GM12878 (cell line): ENCODE results near the gene MCC. TPM values are rescaled to one million over a fixed set of nuclear protein-coding genes. Genes with fewer than 3 reads are reported as not detected.

Experiments used
- ATAC-seq: fragments of 200-7000 bp; cut with Tn5 transposase; 3 replicates; pipeline ENCODE4 v1.9.1; 2020; ENCODE audit warnings: mild to moderate bottlenecking, moderate library complexity
- BruUV-seq: library from RNA; stranded (reverse); fragments of 400-500 nt; replicated peaks from 2 replicates; lab custom pipeline; 2021; lab: Mats Ljungman, UMichigan
- CTCF ChIA-PET: fragments of 300-600 bp; sonication (Branson Sonifier 250); formaldehyde crosslinking; extraction: SDS; loops from one replicate; lab custom pipeline; 2021; ENCODE audit warnings: inconsistent platforms; lab: Yijun Ruan, JAX
- POLR2A ChIA-PET: fragments of 350-600 bp; formaldehyde crosslinking; extraction: SDS; loops from one replicate; lab custom pipeline; 2021; ENCODE audit warnings: inconsistent platforms; lab: Charles Lee
- RAD21 ChIA-PET: fragments of 300-600 bp; sonication (Branson Sonifier 250); formaldehyde crosslinking; loops from one replicate; lab custom pipeline; 2023; ENCODE audit warnings: antibody characterized with exemption; ENCODE audit not compliant: unreplicated experiment; lab: Charles Lee
- SMC1A ChIA-PET: fragments of 300-600 bp; sonication (Branson Sonifier 250); formaldehyde crosslinking; loops from one replicate; lab custom pipeline; 2023; ENCODE audit not compliant: unreplicated experiment, uncharacterized antibody; lab: Charles Lee
- DNase-seq: peaks from one replicate; pipeline ENCODE4 v3.0.0-alpha.2; 2011; ENCODE audit warnings: low read depth, low spot score
- FAIRE-seq: peaks from 3 replicates; lab custom pipeline; 2011; peaks lifted over from hg19 to GRCh38; lab: Jason Lieb, UNC
- H2AFZ ChIP-seq: 2 replicates; pipeline ENCODE4 v1.6.0; 2011; ENCODE audit warnings: low read depth, low read length, control low read depth; ENCODE audit not compliant: control insufficient read depth
- H3K27ac ChIP-seq: 2 replicates; pipeline ENCODE4 v1.5.1; 2011; ENCODE audit warnings: control low read depth; ENCODE audit not compliant: control insufficient read depth, insufficient read depth
- H3K27me3 ChIP-seq, 2 experiments: replicated peaks in 1 of 2; 2 replicates each; pipeline versions ENCODE4 v1.6.0 to v1.6.1; 2011; ENCODE audit warnings: low read length in 1 of 2; ENCODE audit not compliant: control insufficient read depth in 2 of 2, insufficient read depth in 2 of 2
- H3K36me3 ChIP-seq, 2 experiments: 2 replicates each; pipeline ENCODE4 v1.5.1; 2011; ENCODE audit warnings: low read length in 1 of 2; ENCODE audit not compliant: control insufficient read depth in 2 of 2, insufficient read depth in 2 of 2
- H3K4me1 ChIP-seq: 2 replicates; pipeline ENCODE4 v1.6.1; 2011; ENCODE audit warnings: mild to moderate bottlenecking, low read length, moderate library complexity, mixed read lengths; ENCODE audit not compliant: control insufficient read depth, insufficient read depth
- H3K4me2 ChIP-seq: 2 replicates; pipeline ENCODE4 v1.6.0; 2011; ENCODE audit warnings: control low read depth; ENCODE audit not compliant: control insufficient read depth, insufficient read depth
- H3K4me3 ChIP-seq: fragments of 200-600 bp; sonication (generic); 2 replicates; pipeline ENCODE4 v1.5.1; 2016
- H3K79me2 ChIP-seq: 2 replicates; pipeline ENCODE4 v1.6.0; 2011; ENCODE audit warnings: low read length; ENCODE audit not compliant: control insufficient read depth, insufficient read depth
- H3K9ac ChIP-seq: 2 replicates; pipeline ENCODE4 v1.8.0; 2011; ENCODE audit warnings: low read length, control low read depth, mixed read lengths; ENCODE audit not compliant: control insufficient read depth, insufficient read depth
- H3K9me3 ChIP-seq: replicated peaks from 3 replicates; pipeline ENCODE4 v1.5.1; 2011; ENCODE audit warnings: mild to moderate bottlenecking, low read length; ENCODE audit not compliant: control insufficient read depth, insufficient read depth
- H4K20me1 ChIP-seq: 2 replicates; pipeline ENCODE4 v1.6.0; 2011; ENCODE audit not compliant: control insufficient read depth, insufficient read depth
- CBFB ChIP-seq: IDR thresholded peaks from 2 replicates; pipeline ENCODE4 v1.6.1; 2016; ENCODE audit warnings: antibody characterized with exemption, low read depth
- CBX5 ChIP-seq: sonication (generic); IDR thresholded peaks from 2 replicates; pipeline ENCODE4 v1.6.1; 2016; ENCODE audit warnings: low read depth, moderate library complexity, mild to moderate bottlenecking, inconsistent platforms
- HCFC1 ChIP-seq: fragments of 150-350 bp; IDR thresholded peaks from 2 replicates; pipeline ENCODE4 v1.6.1; 2014; ENCODE audit warnings: low read length
- IKZF1 ChIP-seq: fragments of 450-650 bp; conservative IDR thresholded peaks from 2 replicates; pipeline ENCODE4 v1.6.1; 2017; ENCODE audit warnings: antibody characterized with exemption, mild to moderate bottlenecking
- IKZF2 ChIP-seq, 2 experiments: fragments of 450-650 bp; IDR thresholded peaks; 2 replicates each; pipeline ENCODE4 v1.6.1; 2017; ENCODE audit warnings: mild to moderate bottlenecking in 2 of 2, moderate library complexity in 2 of 2
- NBN ChIP-seq: fragments of 450-650 bp; IDR thresholded peaks from 2 replicates; pipeline ENCODE4 v1.6.1; 2016
- NR2C1 ChIP-seq: fragments of 450-650 bp; IDR thresholded peaks from 2 replicates; pipeline ENCODE4 v1.6.1; 2017; ENCODE audit warnings: antibody characterized with exemption, mild to moderate bottlenecking, moderate library complexity
- POLR2AphosphoS2 ChIP-seq: IDR thresholded peaks from 2 replicates; pipeline ENCODE4 v1.6.1; 2011; ENCODE audit warnings: low read depth, mild to moderate bottlenecking, low read length, improper control_type of control experiment, moderate library complexity
- POU2F2 ChIP-seq: IDR thresholded peaks from 3 replicates; pipeline ENCODE4 v1.6.1; 2011; ENCODE audit warnings: low read depth, mild to moderate bottlenecking, low read length, borderline replicate concordance
- SPI1 ChIP-seq: IDR thresholded peaks from 2 replicates; pipeline ENCODE4 v1.6.1; 2011; ENCODE audit warnings: low read depth, mild to moderate bottlenecking, low read length, moderate library complexity, borderline replicate concordance; ENCODE audit not compliant: insufficient read depth
- STAT3 ChIP-seq: IDR thresholded peaks from 2 replicates; pipeline ENCODE4 v1.6.1; 2011; ENCODE audit warnings: low read depth, low read length, improper control_type of control experiment
- SUPT20H ChIP-seq: IDR thresholded peaks from 2 replicates; pipeline ENCODE4 v1.6.1; 2011; ENCODE audit warnings: low read depth, mild to moderate bottlenecking, low read length, moderate library complexity, borderline replicate concordance; ENCODE audit not compliant: control insufficient read depth
- ZNF217 ChIP-seq: fragments of 450-650 bp; IDR thresholded peaks from 2 replicates; pipeline ENCODE4 v1.6.1; 2017; ENCODE audit warnings: antibody characterized with exemption, mild to moderate bottlenecking
- ZZZ3 ChIP-seq: IDR thresholded peaks from 2 replicates; pipeline ENCODE4 v1.6.1; 2011; ENCODE audit warnings: low read depth; ENCODE audit not compliant: control insufficient read depth, insufficient read length
- WGBS: methylation state at CpG from one replicate; pipeline ENCODE4 v1.1.6; 2016; ENCODE audit warnings: low lambda C conversion rate; ENCODE audit not compliant: insufficient replicate concordance, insufficient coverage; ENCODE audit errors: missing lambda C conversion rate; 5-methylcytosine and 5-hydroxymethylcytosine counted together
- in situ Hi-C: fragments of 300-500 bp; cut with MboI; formaldehyde crosslinking; loops from 9 replicates; pipeline ENCODE4 v1.14.3; 2018; ENCODE audit warnings: mixed read lengths
- intact Hi-C: fragments of 100-400 bp; cut with micrococcal nuclease; formaldehyde crosslinking; loops from one replicate; pipeline ENCODE4 v1.14.2; 2022; ENCODE audit not compliant: unreplicated experiment
- polyA plus RNA-seq, 11 experiments: library from polyadenylated mRNA; depleted of rRNA in 4 of 11; unstranded in 6 of 11; stranded (reverse) in 5 of 11; fragments of >200 nt; fragmentation: Nextera tagmentation in 4 of 11; fragmentation: Illumina TruSeq in 1 of 11; extraction: Ambion mirVana in 4 of 11; extraction: Trizol in 1 of 11; gene quantifications; 1 replicate in 1 of 11; 2 replicates in 10 of 11; pipeline versions ENCODE4 v1.2.1 to v1.2.3, GENCODE V29; 2011 to 2016; ENCODE audit warnings: inconsistent platforms in 2 of 11, missing spikeins in 2 of 11, low read depth in 1 of 11
- total RNA-seq, 4 experiments: library from RNA; depleted of rRNA in 3 of 4; stranded (reverse); fragments of >200 nt in 3 of 4; fragmentation: Illumina TruSeq in 1 of 4; extraction: Trizol in 1 of 4; gene quantifications; 2 replicates each; pipeline versions ENCODE4 v1.2.1 to v1.2.3, GENCODE V29; 2013 to 2021
- TF ChIP-seq, protein P1 (sequence below): fragments of 450-650 bp; formaldehyde crosslinking; IDR thresholded peaks from 2 replicates; pipeline ENCODE4 v1.4.0; 2022; ENCODE audit warnings: mild to moderate bottlenecking, moderate library complexity
- TF ChIP-seq, protein P2 (sequence below): fragments of 450-650 bp; formaldehyde crosslinking; IDR thresholded peaks from 2 replicates; pipeline ENCODE4 v1.5.0; 2022; ENCODE audit warnings: mild to moderate bottlenecking, missing genetic modification characterization

The MCC gene
- total and polyA plus RNA-seq, 10 of the 15 experiments (the other 5 are each of a cell fraction or from before 2014, with no cell fraction given): 0.03 to 0.86 (median 0.16) TPM

DNA sequence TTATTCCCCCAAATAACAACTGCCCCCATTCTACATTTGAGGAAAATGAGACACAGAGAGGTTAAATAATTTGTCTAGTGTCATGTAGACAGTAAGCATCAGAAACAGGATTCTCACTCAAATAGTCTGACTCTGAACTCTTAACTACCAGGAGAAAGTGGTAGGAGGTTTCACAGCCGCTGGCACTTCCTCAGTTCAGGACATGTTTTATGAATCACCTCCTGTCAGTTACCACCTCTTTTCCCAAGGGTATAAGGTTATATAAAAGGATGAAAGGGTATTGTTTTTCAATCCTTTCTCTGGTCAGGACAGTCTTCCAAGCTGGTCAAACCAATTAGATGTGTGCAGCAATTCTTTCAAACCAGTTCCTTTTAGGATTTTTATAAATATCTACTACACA lies 105.5 kb downstream of the MCC start:
- H3K27ac ChIP-seq: no peak overlapping the region
- intact Hi-C loops: no loop called here
- TF ChIP-seq IKZF2 (IDR thresholded peaks at IDR 0.05) (no peak), CBFB (no peak), CBX5 (no peak), STAT3 (no peak), NR2C1 (no peak), HCFC1 (no peak), SUPT20H (no peak), SPI1 (no peak), POU2F2 (no peak), NBN (no peak), IKZF1 (no peak), ZNF217 (no peak), ZZZ3 (no peak), POLR2AphosphoS2 (no peak)
- TF ChIP-seq, protein P1, sequence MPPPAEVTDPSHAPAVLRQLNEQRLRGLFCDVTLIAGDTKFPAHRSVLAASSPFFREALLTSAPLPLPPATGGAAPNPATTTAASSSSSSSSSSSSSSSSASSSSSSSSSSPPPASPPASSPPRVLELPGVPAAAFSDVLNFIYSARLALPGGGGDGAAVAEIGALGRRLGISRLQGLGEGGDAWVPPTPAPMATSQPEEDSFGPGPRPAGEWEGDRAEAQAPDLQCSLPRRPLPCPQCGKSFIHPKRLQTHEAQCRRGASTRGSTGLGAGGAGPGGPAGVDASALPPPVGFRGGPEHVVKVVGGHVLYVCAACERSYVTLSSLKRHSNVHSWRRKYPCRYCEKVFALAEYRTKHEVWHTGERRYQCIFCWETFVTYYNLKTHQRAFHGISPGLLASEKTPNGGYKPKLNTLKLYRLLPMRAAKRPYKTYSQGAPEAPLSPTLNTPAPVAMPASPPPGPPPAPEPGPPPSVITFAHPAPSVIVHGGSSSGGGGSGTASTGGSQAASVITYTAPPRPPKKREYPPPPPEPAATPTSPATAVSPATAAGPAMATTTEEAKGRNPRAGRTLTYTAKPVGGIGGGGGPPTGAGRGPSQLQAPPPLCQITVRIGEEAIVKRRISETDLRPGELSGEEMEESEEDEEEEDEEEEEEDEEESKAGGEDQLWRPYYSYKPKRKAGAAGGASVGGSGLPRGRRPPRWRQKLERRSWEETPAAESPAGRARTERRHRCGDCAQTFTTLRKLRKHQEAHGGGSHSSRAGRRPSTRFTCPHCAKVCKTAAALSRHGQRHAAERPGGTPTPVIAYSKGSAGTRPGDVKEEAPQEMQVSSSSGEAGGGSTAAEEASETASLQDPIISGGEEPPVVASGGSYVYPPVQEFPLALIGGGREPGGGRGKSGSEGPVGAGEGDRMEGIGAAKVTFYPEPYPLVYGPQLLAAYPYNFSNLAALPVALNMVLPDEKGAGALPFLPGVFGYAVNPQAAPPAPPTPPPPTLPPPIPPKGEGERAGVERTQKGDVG: no peak
- TF ChIP-seq, protein P2, sequence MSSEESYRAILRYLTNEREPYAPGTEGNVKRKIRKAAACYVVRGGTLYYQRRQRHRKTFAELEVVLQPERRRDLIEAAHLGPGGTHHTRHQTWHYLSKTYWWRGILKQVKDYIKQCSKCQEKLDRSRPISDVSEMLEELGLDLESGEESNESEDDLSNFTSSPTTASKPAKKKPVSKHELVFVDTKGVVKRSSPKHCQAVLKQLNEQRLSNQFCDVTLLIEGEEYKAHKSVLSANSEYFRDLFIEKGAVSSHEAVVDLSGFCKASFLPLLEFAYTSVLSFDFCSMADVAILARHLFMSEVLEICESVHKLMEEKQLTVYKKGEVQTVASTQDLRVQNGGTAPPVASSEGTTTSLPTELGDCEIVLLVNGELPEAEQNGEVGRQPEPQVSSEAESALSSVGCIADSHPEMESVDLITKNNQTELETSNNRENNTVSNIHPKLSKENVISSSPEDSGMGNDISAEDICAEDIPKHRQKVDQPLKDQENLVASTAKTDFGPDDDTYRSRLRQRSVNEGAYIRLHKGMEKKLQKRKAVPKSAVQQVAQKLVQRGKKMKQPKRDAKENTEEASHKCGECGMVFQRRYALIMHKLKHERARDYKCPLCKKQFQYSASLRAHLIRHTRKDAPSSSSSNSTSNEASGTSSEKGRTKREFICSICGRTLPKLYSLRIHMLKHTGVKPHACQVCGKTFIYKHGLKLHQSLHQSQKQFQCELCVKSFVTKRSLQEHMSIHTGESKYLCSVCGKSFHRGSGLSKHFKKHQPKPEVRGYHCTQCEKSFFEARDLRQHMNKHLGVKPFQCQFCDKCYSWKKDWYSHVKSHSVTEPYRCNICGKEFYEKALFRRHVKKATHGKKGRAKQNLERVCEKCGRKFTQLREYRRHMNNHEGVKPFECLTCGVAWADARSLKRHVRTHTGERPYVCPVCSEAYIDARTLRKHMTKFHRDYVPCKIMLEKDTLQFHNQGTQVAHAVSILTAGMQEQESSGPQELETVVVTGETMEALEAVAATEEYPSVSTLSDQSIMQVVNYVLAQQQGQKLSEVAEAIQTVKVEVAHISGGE: no peak
- TF ChIP-seq, all 136 proteins: peak for 0
- no peaks in the 10 kb centered on the region for H3K9me3 ChIP-seq
- H4K20me1 ChIP-seq: no peaks in the 10 kb centered on the region
- POLR2A ChIA-PET: interaction anchor here (0.6 kb wide), 2 partner anchors 65 to 421 kb away, joined by 4 to 7 read pairs; no protein-coding TSS in a partner anchor
- CTCF ChIA-PET: interaction anchor here (1.4 to 4.9 kb wide), 4 partner anchors 127 to 387 kb away, joined by 4 to 33 read pairs (median 6); no protein-coding TSS in a partner anchor
- no peaks in the 10 kb centered on the region for H3K27me3 ChIP-seq
- H3K4me1 ChIP-seq: no peaks in the 10 kb centered on the region
- no peaks in the 10 kb centered on the region for H3K36me3 ChIP-seq
- in situ Hi-C loops: loop anchor here (5.0 kb wide), 1 partner anchor 225 kb away; no protein-coding TSS in a partner anchor
- no peak overlapping the region for H3K4me2 ChIP-seq
- FAIRE-seq: no peak
- no peak overlapping the region for H2AFZ ChIP-seq
- WGBS: 0% methylated on average over 1 of the region's 1 CpG
- no peaks in the 10 kb centered on the region for H3K79me2 ChIP-seq
- RAD21 ChIA-PET: no interaction called here
- H3K9ac ChIP-seq: no peak overlapping the region
- BruUV-seq: no TSS peak
- H3K4me3 ChIP-seq: no peak overlapping the region
- no peak for ATAC-seq
- SMC1A ChIA-PET: interaction anchor here (0.6 kb wide), 1 partner anchor 1476 kb away, joined by 3 read pairs; no protein-coding TSS in a partner anchor
- no peak for DNase-seq
